ENCODE data around the gene ECHDC3. TPM values are rescaled to one million over a fixed set of nuclear protein-coding genes. Genes with fewer than 3 reads are reported as not detected.

ECHDC3 gene, protein sequence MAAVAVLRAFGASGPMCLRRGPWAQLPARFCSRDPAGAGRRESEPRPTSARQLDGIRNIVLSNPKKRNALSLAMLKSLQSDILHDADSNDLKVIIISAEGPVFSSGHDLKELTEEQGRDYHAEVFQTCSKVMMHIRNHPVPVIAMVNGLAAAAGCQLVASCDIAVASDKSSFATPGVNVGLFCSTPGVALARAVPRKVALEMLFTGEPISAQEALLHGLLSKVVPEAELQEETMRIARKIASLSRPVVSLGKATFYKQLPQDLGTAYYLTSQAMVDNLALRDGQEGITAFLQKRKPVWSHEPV
- total RNA-seq (2022; extraction: Qiagen RNA extraction; ENCODE audit: low read depth): 7.1 to 11.3 TPM (median 8.8 TPM) in 5 replicates

DNA sequence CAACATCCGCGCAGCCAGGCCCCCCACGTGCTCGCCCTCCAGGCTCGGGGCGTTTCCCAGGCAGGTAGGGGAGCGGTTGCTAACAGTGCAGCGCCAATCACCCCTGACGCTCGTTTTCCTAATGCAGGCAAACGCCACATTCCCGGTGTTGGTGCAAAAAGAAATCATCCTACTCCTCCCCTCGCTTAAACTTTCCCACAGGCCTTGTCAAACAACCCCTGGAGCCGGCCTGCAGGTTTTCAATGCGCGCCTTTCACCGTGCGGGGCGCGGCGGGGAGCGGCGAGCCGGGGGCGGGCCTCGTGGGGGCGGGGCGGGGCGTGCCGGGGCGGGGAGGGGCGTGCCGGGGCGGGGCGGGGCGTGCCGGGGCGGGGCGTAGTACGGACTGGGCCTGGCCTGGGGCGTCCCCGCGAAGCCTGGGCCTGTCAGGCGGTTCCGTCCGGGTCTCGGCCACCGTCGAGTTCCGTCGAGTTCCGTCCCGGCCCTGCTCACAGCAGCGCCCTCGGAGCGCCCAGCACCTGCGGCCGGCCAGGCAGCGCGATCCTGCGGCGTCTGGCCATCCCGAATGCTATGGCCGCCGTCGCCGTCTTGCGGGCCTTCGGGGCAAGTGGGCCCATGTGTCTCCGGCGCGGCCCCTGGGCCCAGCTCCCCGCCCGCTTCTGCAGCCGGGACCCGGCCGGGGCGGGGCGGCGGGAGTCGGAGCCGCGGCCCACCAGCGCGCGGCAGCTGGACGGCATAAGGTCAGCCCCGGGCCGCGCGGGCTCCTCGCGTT lies at the start of gene ECHDC3:
TSS of gene ECHDC3 (plus strand) at position 374 of the 770 bp plus-strand sequence. CDS start at position 569, 195 bp downstream.

Other genes with a start within 250 kb of the ECHDC3 start
- gene USP6NL, start 130.7 kb upstream of the ECHDC3 start, total RNA-seq (2022; extraction: Qiagen RNA extraction; ENCODE audit: low read depth): 8.1 to 13.4 TPM (median 13.2 TPM) in 5 replicates
- gene PROSER2, start 81.0 kb downstream of the ECHDC3 start, total RNA-seq (2022; extraction: Qiagen RNA extraction; ENCODE audit: low read depth): 31.5 to 49.4 TPM (median 44.1 TPM) in 5 replicates

All from A549 treated with RU486 at 1 μM for 4 hours (cell line).